Measurements from ENCODE around the gene ADAMTS7.
"Not testable (repeated sequence)": the region's sequence is repeated elsewhere in the genome, so short reads cannot be mapped to it uniquely, and the experiment has no call there.

The ADAMTS7 gene

GRCh38 chr15:78775472-78775871 is 35.8 kb downstream of the ADAMTS7 start:
- Histone ChIP-seq H3K9ac (ENCODE audit: low read depth in 1 of 2, low read length in 2 of 2) (no peak overlapping the region), H3K36me3 (ENCODE audit: control insufficient read depth in 2 of 2, insufficient read depth in 2 of 2, low read length in 2 of 2) (no peaks in the 10 kb centered on the region), H3K9me3 (ENCODE audit: control insufficient read depth in 2 of 2, low read length in 2 of 2) (no peaks in the 10 kb centered on the region), H3K4me1 (ENCODE audit: control insufficient read depth in 2 of 2, insufficient read depth in 2 of 2, low read length in 2 of 2) (no peaks in the 10 kb centered on the region), H3K27ac (ENCODE audit: low read depth in 2 of 2, low read length in 2 of 2) (no peak overlapping the region), H3K27me3 (ENCODE audit: control insufficient read depth in 2 of 2, insufficient read depth in 2 of 2, low read length in 2 of 2) (no peaks in the 10 kb centered on the region), H3K4me3 (ENCODE audit: low read length in 2 of 2) (no peak overlapping the region)

DNA sequence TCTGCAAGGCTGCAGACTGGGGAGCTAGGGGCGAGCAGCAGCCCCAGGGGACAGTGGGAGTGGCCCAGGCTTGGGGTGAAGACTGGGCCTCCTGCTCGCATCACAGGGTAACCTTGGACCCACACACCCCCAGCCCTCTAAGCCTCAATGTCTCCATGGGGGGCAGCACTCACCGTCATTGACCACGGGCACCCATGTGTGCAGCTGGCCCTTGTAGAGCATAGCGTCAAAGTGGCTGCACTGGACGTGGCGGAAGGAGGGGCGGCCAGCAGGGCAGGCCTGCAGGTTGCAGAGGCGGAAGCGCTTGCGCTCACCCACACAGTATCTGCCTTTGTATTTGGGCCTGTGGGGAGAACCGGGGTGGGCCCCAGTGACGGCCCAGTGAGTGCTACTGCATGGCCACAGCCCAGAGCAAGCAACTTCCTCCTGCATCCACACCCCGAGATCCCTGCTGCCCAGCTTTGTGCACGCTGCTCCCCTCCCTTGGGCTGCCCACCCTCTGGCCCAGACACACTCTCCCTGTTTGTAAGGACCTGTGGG is 36.7 kb downstream of the ADAMTS7 start:
- H3K27ac ChIP-seq (ENCODE audit: low read depth in 2 of 2, low read length in 2 of 2); H3K9ac ChIP-seq (ENCODE audit: low read depth in 1 of 2, low read length in 2 of 2); H3K27me3 ChIP-seq (ENCODE audit: control insufficient read depth in 2 of 2, insufficient read depth in 2 of 2, low read length in 2 of 2); H3K4me1 ChIP-seq (ENCODE audit: control insufficient read depth in 2 of 2, insufficient read depth in 2 of 2, low read length in 2 of 2); H3K36me3 ChIP-seq (ENCODE audit: control insufficient read depth in 2 of 2, insufficient read depth in 2 of 2, low read length in 2 of 2); H3K4me3 ChIP-seq (ENCODE audit: low read length in 2 of 2); H3K9me3 ChIP-seq (ENCODE audit: control insufficient read depth in 2 of 2, low read length in 2 of 2): not testable (repeated sequence)

- not testable (repeated sequence) for H3K4me3 ChIP-seq (ENCODE audit: low read length in 2 of 2)
Measured at GRCh38 chr15:78773765-78774450, 37.4 kb downstream of the ADAMTS7 start.

GRCh38 chr15:78772738-78773137 is 38.5 kb downstream of the ADAMTS7 start:
- H3K9me3 ChIP-seq (ENCODE audit: control insufficient read depth in 2 of 2, low read length in 2 of 2): no peaks in the 10 kb centered on the region
- no peak overlapping the region for H3K27ac ChIP-seq (ENCODE audit: low read depth in 2 of 2, low read length in 2 of 2)
- H3K27me3 ChIP-seq (ENCODE audit: control insufficient read depth in 2 of 2, insufficient read depth in 2 of 2, low read length in 2 of 2): no peaks in the 10 kb centered on the region

More at GRCh38 chr15:78773765-78774450, 37.4 kb downstream of the ADAMTS7 start:
- H3K27me3 ChIP-seq (ENCODE audit: control insufficient read depth in 2 of 2, insufficient read depth in 2 of 2, low read length in 2 of 2); H3K27ac ChIP-seq (ENCODE audit: low read depth in 2 of 2, low read length in 2 of 2); H3K9me3 ChIP-seq (ENCODE audit: control insufficient read depth in 2 of 2, low read length in 2 of 2); H3K4me1 ChIP-seq (ENCODE audit: control insufficient read depth in 2 of 2, insufficient read depth in 2 of 2, low read length in 2 of 2); H3K9ac ChIP-seq (ENCODE audit: low read depth in 1 of 2, low read length in 2 of 2); H3K36me3 ChIP-seq (ENCODE audit: control insufficient read depth in 2 of 2, insufficient read depth in 2 of 2, low read length in 2 of 2): not testable (repeated sequence)

GRCh38 chr15:78771436-78772000 is 39.7 kb downstream of the ADAMTS7 start:
- not testable (repeated sequence) for H3K4me3 ChIP-seq (ENCODE audit: low read length in 2 of 2); H3K27me3 ChIP-seq (ENCODE audit: control insufficient read depth in 2 of 2, insufficient read depth in 2 of 2, low read length in 2 of 2); H3K9me3 ChIP-seq (ENCODE audit: control insufficient read depth in 2 of 2, low read length in 2 of 2); H3K4me1 ChIP-seq (ENCODE audit: control insufficient read depth in 2 of 2, insufficient read depth in 2 of 2, low read length in 2 of 2); H3K36me3 ChIP-seq (ENCODE audit: control insufficient read depth in 2 of 2, insufficient read depth in 2 of 2, low read length in 2 of 2); H3K9ac ChIP-seq (ENCODE audit: low read depth in 1 of 2, low read length in 2 of 2); H3K27ac ChIP-seq (ENCODE audit: low read depth in 2 of 2, low read length in 2 of 2)

More at GRCh38 chr15:78772738-78773137, 38.5 kb downstream of the ADAMTS7 start:
- H3K9ac ChIP-seq (ENCODE audit: low read depth in 1 of 2, low read length in 2 of 2): no peak overlapping the region
- H3K4me1 ChIP-seq (ENCODE audit: control insufficient read depth in 2 of 2, insufficient read depth in 2 of 2, low read length in 2 of 2): no peaks in the 10 kb centered on the region
- H3K36me3 ChIP-seq (ENCODE audit: control insufficient read depth in 2 of 2, insufficient read depth in 2 of 2, low read length in 2 of 2): no peaks in the 10 kb centered on the region
- no peak overlapping the region for H3K4me3 ChIP-seq (ENCODE audit: low read length in 2 of 2)

- not testable (repeated sequence) for H3K9ac ChIP-seq (ENCODE audit: low read depth in 1 of 2, low read length in 2 of 2); H3K4me1 ChIP-seq (ENCODE audit: control insufficient read depth in 2 of 2, insufficient read depth in 2 of 2, low read length in 2 of 2); H3K27me3 ChIP-seq (ENCODE audit: control insufficient read depth in 2 of 2, insufficient read depth in 2 of 2, low read length in 2 of 2); H3K9me3 ChIP-seq (ENCODE audit: control insufficient read depth in 2 of 2, low read length in 2 of 2); H3K27ac ChIP-seq (ENCODE audit: low read depth in 2 of 2, low read length in 2 of 2); H3K4me3 ChIP-seq (ENCODE audit: low read length in 2 of 2); H3K36me3 ChIP-seq (ENCODE audit: control insufficient read depth in 2 of 2, insufficient read depth in 2 of 2, low read length in 2 of 2)
Measured at GRCh38 chr15:78771020-78771419, 40.2 kb downstream of the ADAMTS7 start.

DNA sequence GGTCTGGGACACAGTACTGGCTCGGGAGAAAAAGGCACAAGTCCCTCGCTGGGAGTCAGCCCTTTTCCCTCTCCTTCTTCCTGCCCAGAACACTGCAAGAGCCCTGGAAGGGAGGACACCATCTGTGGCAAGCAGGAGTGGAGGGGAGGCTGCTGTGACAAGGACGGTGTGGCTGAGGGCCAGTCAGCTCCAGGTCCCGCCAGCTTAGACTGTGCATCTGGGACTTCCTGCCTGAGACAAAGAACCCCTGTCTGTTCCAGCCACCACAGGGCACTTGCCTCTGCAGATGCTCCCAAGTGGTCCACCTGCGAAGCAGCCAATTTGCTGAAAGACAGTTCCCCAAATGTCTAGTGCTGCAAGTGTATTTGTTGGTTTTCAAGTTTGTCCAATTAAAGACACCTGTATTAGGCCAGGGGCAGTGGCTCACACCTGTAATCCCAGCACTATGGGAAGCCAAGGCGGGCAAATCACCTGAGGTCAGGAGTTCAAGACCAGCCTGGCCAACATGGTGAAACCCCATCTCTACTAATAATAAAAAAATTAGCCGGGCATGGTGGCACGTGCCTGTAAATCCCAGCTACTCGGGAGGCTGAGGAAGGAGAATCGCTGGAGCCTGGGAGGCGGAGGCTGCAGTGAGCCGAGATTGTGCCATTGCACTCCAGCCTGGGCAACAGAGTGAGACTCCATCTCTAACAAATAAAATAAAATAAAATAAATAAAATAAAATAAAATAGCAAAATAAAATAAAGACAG is 41.6 kb downstream of the ADAMTS7 start:
- H3K27ac ChIP-seq (ENCODE audit: low read depth in 2 of 2, low read length in 2 of 2); H3K4me3 ChIP-seq (ENCODE audit: low read length in 2 of 2); H3K27me3 ChIP-seq (ENCODE audit: control insufficient read depth in 2 of 2, insufficient read depth in 2 of 2, low read length in 2 of 2); H3K4me1 ChIP-seq (ENCODE audit: control insufficient read depth in 2 of 2, insufficient read depth in 2 of 2, low read length in 2 of 2); H3K36me3 ChIP-seq (ENCODE audit: control insufficient read depth in 2 of 2, insufficient read depth in 2 of 2, low read length in 2 of 2); H3K9me3 ChIP-seq (ENCODE audit: control insufficient read depth in 2 of 2, low read length in 2 of 2); H3K9ac ChIP-seq (ENCODE audit: low read depth in 1 of 2, low read length in 2 of 2): not testable (repeated sequence)

GRCh38 chr15:78768531-78769408 is 42.5 kb downstream of the ADAMTS7 start:
- Histone ChIP-seq H3K4me3 (ENCODE audit: low read length in 2 of 2) (no peak overlapping the region), H3K4me1 (ENCODE audit: control insufficient read depth in 2 of 2, insufficient read depth in 2 of 2, low read length in 2 of 2) (no peaks in the 10 kb centered on the region), H3K27me3 (ENCODE audit: control insufficient read depth in 2 of 2, insufficient read depth in 2 of 2, low read length in 2 of 2) (no peaks in the 10 kb centered on the region), H3K9ac (ENCODE audit: low read depth in 1 of 2, low read length in 2 of 2) (no peak overlapping the region), H3K36me3 (ENCODE audit: control insufficient read depth in 2 of 2, insufficient read depth in 2 of 2, low read length in 2 of 2) (no peaks in the 10 kb centered on the region), H3K27ac (ENCODE audit: low read depth in 2 of 2, low read length in 2 of 2) (no peak overlapping the region), H3K9me3 (ENCODE audit: control insufficient read depth in 2 of 2, low read length in 2 of 2) (no peaks in the 10 kb centered on the region)

GRCh38 chr15:78768096-78768495 is 43.2 kb downstream of the ADAMTS7 start:
- Histone ChIP-seq H3K4me1 (ENCODE audit: control insufficient read depth in 2 of 2, insufficient read depth in 2 of 2, low read length in 2 of 2) (no peaks in the 10 kb centered on the region), H3K9ac (ENCODE audit: low read depth in 1 of 2, low read length in 2 of 2) (no peak overlapping the region), H3K36me3 (ENCODE audit: control insufficient read depth in 2 of 2, insufficient read depth in 2 of 2, low read length in 2 of 2) (no peaks in the 10 kb centered on the region), H3K27ac (ENCODE audit: low read depth in 2 of 2, low read length in 2 of 2) (no peak overlapping the region), H3K9me3 (ENCODE audit: control insufficient read depth in 2 of 2, low read length in 2 of 2) (no peaks in the 10 kb centered on the region), H3K27me3 (ENCODE audit: control insufficient read depth in 2 of 2, insufficient read depth in 2 of 2, low read length in 2 of 2) (no peaks in the 10 kb centered on the region), H3K4me3 (ENCODE audit: low read length in 2 of 2) (no peak overlapping the region)

Data from mucosa of rectum (tissue), 2 donors.